Panc1 (cell line): Measurements from ENCODE around the gene SLC12A3. TPM values are rescaled to one million over a fixed set of nuclear protein-coding genes. Genes with fewer than 3 reads are reported as not detected.

Experiments
- ATAC-seq: fragments of 200-7000 bp; cut with Tn5 transposase; 2 replicates; pipeline ENCODE4 v1.9.1; 2020; ENCODE audit warnings: mild to moderate bottlenecking, moderate library complexity
- BruUV-seq: library from RNA; stranded (reverse); fragments of 400-500 nt; replicated peaks from 2 replicates; lab custom pipeline; 2021; lab: Mats Ljungman, UMichigan
- CTCF ChIA-PET: fragments of 300-600 bp; sonication (Branson Sonifier 250); formaldehyde crosslinking; loops from one replicate; lab custom pipeline; 2022; ENCODE audit warnings: antibody characterized with exemption; lab: Charles Lee
- POLR2A ChIA-PET: fragments of 300-600 bp; sonication (Branson Sonifier 250); formaldehyde crosslinking; loops from one replicate; lab custom pipeline; 2022; ENCODE audit warnings: antibody characterized with exemption; lab: Charles Lee
- DNase-seq: peaks from one replicate; pipeline ENCODE4 v3.0.0-alpha.2; 2010; ENCODE audit warnings: low read depth, low spot score
- H3K27ac ChIP-seq: 2 replicates; pipeline ENCODE4 v1.5.1; 2011; ENCODE audit warnings: mild to moderate bottlenecking, low read length, inconsistent platforms
- H3K27me3 ChIP-seq: fragments of 200-500 bp; sonication (Bioruptor generic); 2 replicates; pipeline ENCODE4 v1.6.0; 2014; ENCODE audit warnings: low read length, inconsistent platforms; ENCODE audit not compliant: control insufficient read depth, insufficient read depth
- H3K36me3 ChIP-seq: fragments of 200-500 bp; sonication (Bioruptor generic); 2 replicates; pipeline ENCODE4 v1.5.1; 2014; ENCODE audit warnings: inconsistent platforms, mild to moderate bottlenecking, low read length, moderate library complexity; ENCODE audit not compliant: control insufficient read depth, insufficient read depth
- H3K4me1 ChIP-seq: 2 replicates; pipeline ENCODE4 v1.5.1; 2011; ENCODE audit warnings: inconsistent platforms, mild to moderate bottlenecking, low read length, moderate library complexity; ENCODE audit not compliant: control insufficient read depth, insufficient read depth
- H3K4me3 ChIP-seq, 2 experiments: 2 replicates each; pipeline ENCODE4 v1.5.1; 2011 to 2012; ENCODE audit warnings: low read depth in 2 of 2, low read length in 2 of 2, mild to moderate bottlenecking in 2 of 2, inconsistent platforms in 1 of 2, moderate library complexity in 1 of 2
- H3K9me3 ChIP-seq: fragments of 200-500 bp; sonication (Bioruptor generic); 2 replicates; pipeline ENCODE4 v1.5.1; 2014; ENCODE audit warnings: low read depth, mild to moderate bottlenecking, inconsistent platforms, low read length, moderate library complexity; ENCODE audit not compliant: control insufficient read depth, insufficient read depth
- SIN3A ChIP-seq: IDR thresholded peaks from 2 replicates; pipeline ENCODE4 v1.6.1; 2012; ENCODE audit warnings: low read depth, mild to moderate bottlenecking, low read length, moderate library complexity, borderline replicate concordance; ENCODE audit not compliant: insufficient read depth
- TCF7L2 ChIP-seq: IDR thresholded peaks from 2 replicates; pipeline ENCODE4 v1.6.1; 2011; ENCODE audit warnings: mild to moderate bottlenecking, low read depth, low read length, inconsistent platforms
- in situ Hi-C: cut with HindIII; loops from 2 replicates; pipeline ENCODE4 v1.10.0; 2016; ENCODE audit warnings: low sequenced_read_pairs, low pct_unique_long_range_greater_than_20kb
- intact Hi-C: fragments of 100-400 bp; cut with micrococcal nuclease; formaldehyde crosslinking; loops from one replicate; pipeline ENCODE4 v1.10.0; 2022; ENCODE audit not compliant: unreplicated experiment
- microRNA-seq: library from miRNA; unstranded; fragments of <30 nt; microRNA quantifications from one replicate; pipeline ENCODE4 v1.1.0, GENCODE V29; 2020; ENCODE audit not compliant: unreplicated experiment
- total RNA-seq: library from RNA; stranded (reverse); gene quantifications from one replicate; pipeline ENCODE4 v1.2.1, GENCODE V29; 2021; ENCODE audit not compliant: unreplicated experiment
- TF ChIP-seq, protein P1 (sequence below): fragments of 450-650 bp; IDR thresholded peaks from 2 replicates; pipeline ENCODE4 v1.5.1; 2017; ENCODE audit warnings: mild to moderate bottlenecking
- TF ChIP-seq, protein P2 (sequence below), 2 experiments: IDR thresholded peaks; 2 replicates each; pipeline ENCODE4 v1.6.1; 2011 to 2012; ENCODE audit warnings: low read depth in 2 of 2, control low read depth in 1 of 2, low read length in 1 of 2, mild to moderate bottlenecking in 1 of 2, moderate library complexity in 1 of 2; ENCODE audit not compliant: insufficient read depth in 1 of 2

Gene SLC12A3
- total RNA-seq, 1 experiment from 2014 or later = 0.15 TPM

DNA sequence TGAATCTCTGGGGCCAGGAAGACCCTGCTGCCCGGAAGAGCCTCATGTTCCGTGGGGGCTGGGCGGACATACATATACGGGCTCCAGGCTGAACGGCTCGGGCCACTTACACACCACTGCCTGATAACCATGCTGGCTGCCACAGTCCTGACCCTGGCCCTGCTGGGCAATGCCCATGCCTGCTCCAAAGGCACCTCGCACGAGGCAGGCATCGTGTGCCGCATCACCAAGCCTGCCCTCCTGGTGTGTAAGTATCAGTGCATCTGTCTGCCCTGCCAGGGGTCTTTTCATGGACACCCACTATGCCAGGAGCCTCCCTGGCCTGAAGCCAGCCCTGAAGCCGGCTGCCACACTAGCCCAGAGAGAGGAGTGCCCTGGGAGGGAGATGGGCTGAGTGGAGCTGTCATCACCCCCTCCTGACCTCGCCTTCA, 96.9 kb downstream of the SLC12A3 start, which contains the start of gene CETP:
TSS of gene CETP (plus strand) at position 100 of the 431 bp plus-strand sequence. CDS start at position 130, 30 bp downstream.
- no TSS peak for BruUV-seq

DNA sequence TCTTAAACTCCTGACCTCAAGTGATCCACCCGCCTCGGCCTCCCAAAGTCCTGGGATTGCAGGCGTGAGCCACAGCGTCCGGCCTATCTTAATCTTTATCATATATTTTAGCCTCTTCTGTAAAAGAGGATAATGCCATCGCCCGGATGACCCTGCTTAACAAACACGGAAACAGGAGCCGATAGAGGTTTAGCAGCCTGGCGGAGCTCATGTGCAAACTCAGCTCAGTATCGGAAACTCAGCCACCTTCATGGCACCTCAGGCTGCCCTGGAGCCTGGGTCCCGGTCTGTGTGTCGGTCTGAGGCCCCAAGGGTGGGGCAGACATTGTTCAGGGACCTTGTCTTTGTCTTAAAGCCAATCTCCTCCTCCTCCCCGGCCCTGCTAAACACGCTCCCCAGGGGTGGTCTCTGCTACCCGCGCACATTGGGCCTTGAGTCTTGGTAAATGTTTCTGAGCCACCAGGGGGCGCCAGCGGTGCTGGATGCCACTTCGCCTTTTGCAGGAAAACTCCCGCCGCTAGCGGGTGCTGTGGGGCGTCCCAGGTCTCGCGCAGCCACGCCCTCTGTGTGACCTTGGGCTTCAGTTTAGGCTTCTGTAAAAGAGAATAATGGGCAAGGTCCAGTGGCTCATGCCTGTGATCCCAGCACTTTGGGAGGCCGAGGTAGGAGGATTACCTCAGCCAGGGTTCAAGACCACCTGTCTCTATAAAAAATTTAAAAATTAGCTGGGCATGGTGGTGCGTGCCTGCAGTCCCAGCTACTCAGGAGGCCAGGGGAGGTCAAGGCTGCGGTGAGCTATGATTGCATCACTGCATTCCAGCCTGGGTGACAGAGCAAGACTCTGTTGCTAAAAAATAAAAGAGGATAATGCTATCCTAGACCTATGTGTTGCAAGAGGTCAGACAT, 99.5 kb downstream of the SLC12A3 start:
- Histone ChIP-seq H3K4me3 (no peak overlapping the region), H3K9me3 (no peaks in the 10 kb centered on the region), H3K4me1 (no peaks in the 10 kb centered on the region), H3K27me3 (no peaks in the 10 kb centered on the region), H3K27ac (no peak overlapping the region), H3K36me3 (no peaks in the 10 kb centered on the region)
- peak; percentile 81 for ATAC-seq
- POLR2A ChIA-PET = no interaction called here
- no peak for DNase-seq
- in situ Hi-C loops (no loop called here), intact Hi-C loops (loop anchor here (10.0 kb wide), 1 partner anchor 80 kb away; no protein-coding TSS in a partner anchor)
- CTCF ChIA-PET = interaction anchor here (0.6 to 1.1 kb wide), 2 partner anchors 81 to 98 kb away, joined by 3 to 4 read pairs; no protein-coding TSS in a partner anchor
- BruUV-seq = no TSS peak
- TF ChIP-seq TCF7L2 = no peak
- TF ChIP-seq, protein P1, sequence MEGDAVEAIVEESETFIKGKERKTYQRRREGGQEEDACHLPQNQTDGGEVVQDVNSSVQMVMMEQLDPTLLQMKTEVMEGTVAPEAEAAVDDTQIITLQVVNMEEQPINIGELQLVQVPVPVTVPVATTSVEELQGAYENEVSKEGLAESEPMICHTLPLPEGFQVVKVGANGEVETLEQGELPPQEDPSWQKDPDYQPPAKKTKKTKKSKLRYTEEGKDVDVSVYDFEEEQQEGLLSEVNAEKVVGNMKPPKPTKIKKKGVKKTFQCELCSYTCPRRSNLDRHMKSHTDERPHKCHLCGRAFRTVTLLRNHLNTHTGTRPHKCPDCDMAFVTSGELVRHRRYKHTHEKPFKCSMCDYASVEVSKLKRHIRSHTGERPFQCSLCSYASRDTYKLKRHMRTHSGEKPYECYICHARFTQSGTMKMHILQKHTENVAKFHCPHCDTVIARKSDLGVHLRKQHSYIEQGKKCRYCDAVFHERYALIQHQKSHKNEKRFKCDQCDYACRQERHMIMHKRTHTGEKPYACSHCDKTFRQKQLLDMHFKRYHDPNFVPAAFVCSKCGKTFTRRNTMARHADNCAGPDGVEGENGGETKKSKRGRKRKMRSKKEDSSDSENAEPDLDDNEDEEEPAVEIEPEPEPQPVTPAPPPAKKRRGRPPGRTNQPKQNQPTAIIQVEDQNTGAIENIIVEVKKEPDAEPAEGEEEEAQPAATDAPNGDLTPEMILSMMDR = peak; percentile 95

More for the DNA sequence above, 96.9 kb downstream of the SLC12A3 start, which contains the start of gene CETP:
- CTCF ChIA-PET = interaction anchor here (0.5 kb wide), 1 partner anchor 109 kb away, joined by 8 read pairs; no protein-coding TSS in a partner anchor
- POLR2A ChIA-PET = no interaction called here
- H3K27ac ChIP-seq = no peak within 1 kb of the TSS
- TF ChIP-seq, protein P2, sequence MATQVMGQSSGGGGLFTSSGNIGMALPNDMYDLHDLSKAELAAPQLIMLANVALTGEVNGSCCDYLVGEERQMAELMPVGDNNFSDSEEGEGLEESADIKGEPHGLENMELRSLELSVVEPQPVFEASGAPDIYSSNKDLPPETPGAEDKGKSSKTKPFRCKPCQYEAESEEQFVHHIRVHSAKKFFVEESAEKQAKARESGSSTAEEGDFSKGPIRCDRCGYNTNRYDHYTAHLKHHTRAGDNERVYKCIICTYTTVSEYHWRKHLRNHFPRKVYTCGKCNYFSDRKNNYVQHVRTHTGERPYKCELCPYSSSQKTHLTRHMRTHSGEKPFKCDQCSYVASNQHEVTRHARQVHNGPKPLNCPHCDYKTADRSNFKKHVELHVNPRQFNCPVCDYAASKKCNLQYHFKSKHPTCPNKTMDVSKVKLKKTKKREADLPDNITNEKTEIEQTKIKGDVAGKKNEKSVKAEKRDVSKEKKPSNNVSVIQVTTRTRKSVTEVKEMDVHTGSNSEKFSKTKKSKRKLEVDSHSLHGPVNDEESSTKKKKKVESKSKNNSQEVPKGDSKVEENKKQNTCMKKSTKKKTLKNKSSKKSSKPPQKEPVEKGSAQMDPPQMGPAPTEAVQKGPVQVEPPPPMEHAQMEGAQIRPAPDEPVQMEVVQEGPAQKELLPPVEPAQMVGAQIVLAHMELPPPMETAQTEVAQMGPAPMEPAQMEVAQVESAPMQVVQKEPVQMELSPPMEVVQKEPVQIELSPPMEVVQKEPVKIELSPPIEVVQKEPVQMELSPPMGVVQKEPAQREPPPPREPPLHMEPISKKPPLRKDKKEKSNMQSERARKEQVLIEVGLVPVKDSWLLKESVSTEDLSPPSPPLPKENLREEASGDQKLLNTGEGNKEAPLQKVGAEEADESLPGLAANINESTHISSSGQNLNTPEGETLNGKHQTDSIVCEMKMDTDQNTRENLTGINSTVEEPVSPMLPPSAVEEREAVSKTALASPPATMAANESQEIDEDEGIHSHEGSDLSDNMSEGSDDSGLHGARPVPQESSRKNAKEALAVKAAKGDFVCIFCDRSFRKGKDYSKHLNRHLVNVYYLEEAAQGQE (IDR thresholded peaks at IDR 0.05; ENCODE audit: insufficient read depth in 1 of 2, low read depth in 2 of 2, low read length in 1 of 2) = no peak
- TF ChIP-seq SIN3A (no peak), TCF7L2 (no peak)
- H3K9me3 ChIP-seq = no peaks in the 10 kb centered on the region
- H3K27me3 ChIP-seq = no peaks in the 10 kb centered on the region
- no peaks in the 10 kb centered on the region for H3K4me1 ChIP-seq
- in situ Hi-C loops = no loop called here
- intact Hi-C loops = loop anchor here (10.0 kb wide), 1 partner anchor 83 kb away; no protein-coding TSS in a partner anchor
- no peaks in the 10 kb centered on the region for H3K36me3 ChIP-seq
- DNase-seq = no peak
- ATAC-seq = no peak
- no peak within 1 kb of the TSS for H3K4me3 ChIP-seq

Small RNA genes within 50 kb of the gene (microRNA-seq; reads per million reads assigned to microRNA genes)
- 6.4 reads per million, percentile 19 among the genes with 10 or more reads in this experiment for gene MIR138-2
- not detected for gene MIR6863

Other genes starting within 250 kb of the SLC12A3 start
- gene MT1E, start 239.4 kb upstream of the SLC12A3 start, total RNA-seq = 170 TPM
- 1.8 TPM for gene MT1M, start 232.5 kb upstream of the SLC12A3 start, total RNA-seq
- 52.1 TPM for gene MT1A, start 226.5 kb upstream of the SLC12A3 start, total RNA-seq
- not detected for gene MT1B, start 213.3 kb upstream of the SLC12A3 start, total RNA-seq
- 2.1 TPM for gene MT1F, start 207.2 kb upstream of the SLC12A3 start, total RNA-seq
- 2.2 TPM for gene MT1G, start 197.1 kb upstream of the SLC12A3 start, total RNA-seq
- gene MT1H, start 195.4 kb upstream of the SLC12A3 start, total RNA-seq = not detected
- 25.9 TPM for gene MT1X, start 182.7 kb upstream of the SLC12A3 start, total RNA-seq
- gene NUP93, start 135.1 kb upstream of the SLC12A3 start, total RNA-seq = 88.5 TPM
- gene HERPUD1, start 66.9 kb downstream of the SLC12A3 start, total RNA-seq = 45.2 TPM
- not detected for gene CETP, start 96.7 kb downstream of the SLC12A3 start, total RNA-seq
- gene NLRC5, start 124.3 kb downstream of the SLC12A3 start, total RNA-seq = 8.8 TPM
- gene CPNE2, start 227.4 kb downstream of the SLC12A3 start, total RNA-seq = 43.4 TPM